ENCODE data around the gene BLMH.

BLMH gene

DNA sequence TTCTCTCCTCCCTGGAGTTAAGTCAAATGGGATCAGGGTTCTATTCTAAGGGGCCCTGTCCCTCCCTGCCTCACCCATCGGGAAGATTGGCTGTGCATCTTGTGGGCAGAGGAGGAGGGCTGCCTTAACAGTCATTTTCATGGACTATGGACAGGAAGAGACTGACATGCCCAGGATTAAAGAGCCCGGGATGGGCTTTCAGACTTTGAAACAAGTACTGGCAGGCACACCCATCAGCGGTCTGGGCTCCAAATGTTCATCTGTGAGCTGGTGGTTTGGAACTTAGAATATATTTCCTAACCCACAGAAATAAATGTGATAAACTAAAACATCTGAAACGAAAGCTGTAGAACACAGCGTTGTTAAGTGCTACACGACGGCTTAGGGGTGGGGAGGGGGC, 62.7 kb downstream of the BLMH start:
- DNase-seq (ENCODE audit: low spot score), result no peak
- in situ Hi-C loops (cut with MboI; ENCODE audit: low pct_unique_long_range_greater_than_20kb, low sequenced_read_pairs, unreplicated experiment), result no loop called here
- TF ChIP-seq, protein P1, sequence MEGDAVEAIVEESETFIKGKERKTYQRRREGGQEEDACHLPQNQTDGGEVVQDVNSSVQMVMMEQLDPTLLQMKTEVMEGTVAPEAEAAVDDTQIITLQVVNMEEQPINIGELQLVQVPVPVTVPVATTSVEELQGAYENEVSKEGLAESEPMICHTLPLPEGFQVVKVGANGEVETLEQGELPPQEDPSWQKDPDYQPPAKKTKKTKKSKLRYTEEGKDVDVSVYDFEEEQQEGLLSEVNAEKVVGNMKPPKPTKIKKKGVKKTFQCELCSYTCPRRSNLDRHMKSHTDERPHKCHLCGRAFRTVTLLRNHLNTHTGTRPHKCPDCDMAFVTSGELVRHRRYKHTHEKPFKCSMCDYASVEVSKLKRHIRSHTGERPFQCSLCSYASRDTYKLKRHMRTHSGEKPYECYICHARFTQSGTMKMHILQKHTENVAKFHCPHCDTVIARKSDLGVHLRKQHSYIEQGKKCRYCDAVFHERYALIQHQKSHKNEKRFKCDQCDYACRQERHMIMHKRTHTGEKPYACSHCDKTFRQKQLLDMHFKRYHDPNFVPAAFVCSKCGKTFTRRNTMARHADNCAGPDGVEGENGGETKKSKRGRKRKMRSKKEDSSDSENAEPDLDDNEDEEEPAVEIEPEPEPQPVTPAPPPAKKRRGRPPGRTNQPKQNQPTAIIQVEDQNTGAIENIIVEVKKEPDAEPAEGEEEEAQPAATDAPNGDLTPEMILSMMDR (IDR thresholded peaks at IDR 0.05; ENCODE audit: extremely low read depth, insufficient read depth, missing control alignments), result no peak

DNA sequence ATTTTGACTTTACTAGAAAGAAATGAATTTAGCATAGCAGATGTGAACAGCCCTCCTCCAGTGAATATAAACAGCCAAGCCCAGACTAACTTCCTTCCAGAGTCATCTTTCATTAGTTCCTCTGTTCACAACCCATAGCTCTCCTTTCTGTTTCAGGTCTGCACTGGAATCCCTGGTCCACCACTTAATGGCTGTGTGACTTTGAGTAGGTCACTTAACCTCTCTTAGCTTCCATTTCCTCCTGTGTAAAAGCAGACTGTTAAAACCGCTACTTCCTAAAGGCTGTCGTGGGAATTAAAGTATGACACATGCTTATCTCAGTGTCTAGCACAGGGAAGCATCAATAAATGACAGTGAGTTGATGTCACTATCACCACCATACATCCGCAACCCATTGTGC, 63.7 kb downstream of the BLMH start:
- TF ChIP-seq, protein P1 (IDR thresholded peaks at IDR 0.05; ENCODE audit: extremely low read depth, insufficient read depth, missing control alignments), result no peak
- no peak for DNase-seq (ENCODE audit: low spot score)
- in situ Hi-C loops (cut with MboI; ENCODE audit: low pct_unique_long_range_greater_than_20kb, low sequenced_read_pairs, unreplicated experiment), result no loop called here

DNA sequence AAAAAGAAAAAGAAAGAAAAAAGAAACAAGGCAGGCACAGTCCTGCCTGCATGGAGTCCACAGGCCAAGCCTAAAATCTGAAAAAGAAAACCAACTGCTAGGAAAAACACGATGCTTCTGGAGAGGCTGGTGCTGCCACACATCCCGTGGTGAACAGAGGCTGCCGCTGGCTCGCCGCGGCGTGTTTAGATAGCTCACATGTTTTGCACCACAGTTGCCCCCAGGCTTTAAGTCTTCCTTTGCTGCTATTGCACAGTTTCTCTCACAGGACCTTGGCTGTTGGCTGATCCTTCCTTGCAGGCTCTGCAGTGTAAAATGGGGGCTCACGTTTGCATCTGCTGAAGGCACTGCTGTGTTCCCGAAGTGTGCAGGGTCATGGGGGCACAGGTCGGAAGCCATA, 64.9 kb downstream of the BLMH start:
- no peak for DNase-seq (ENCODE audit: low spot score)
- TF ChIP-seq, protein P1 (IDR thresholded peaks at IDR 0.05; ENCODE audit: extremely low read depth, insufficient read depth, missing control alignments), result no peak
- in situ Hi-C loops (cut with MboI; ENCODE audit: low pct_unique_long_range_greater_than_20kb, low sequenced_read_pairs, unreplicated experiment), result no loop called here

DNA sequence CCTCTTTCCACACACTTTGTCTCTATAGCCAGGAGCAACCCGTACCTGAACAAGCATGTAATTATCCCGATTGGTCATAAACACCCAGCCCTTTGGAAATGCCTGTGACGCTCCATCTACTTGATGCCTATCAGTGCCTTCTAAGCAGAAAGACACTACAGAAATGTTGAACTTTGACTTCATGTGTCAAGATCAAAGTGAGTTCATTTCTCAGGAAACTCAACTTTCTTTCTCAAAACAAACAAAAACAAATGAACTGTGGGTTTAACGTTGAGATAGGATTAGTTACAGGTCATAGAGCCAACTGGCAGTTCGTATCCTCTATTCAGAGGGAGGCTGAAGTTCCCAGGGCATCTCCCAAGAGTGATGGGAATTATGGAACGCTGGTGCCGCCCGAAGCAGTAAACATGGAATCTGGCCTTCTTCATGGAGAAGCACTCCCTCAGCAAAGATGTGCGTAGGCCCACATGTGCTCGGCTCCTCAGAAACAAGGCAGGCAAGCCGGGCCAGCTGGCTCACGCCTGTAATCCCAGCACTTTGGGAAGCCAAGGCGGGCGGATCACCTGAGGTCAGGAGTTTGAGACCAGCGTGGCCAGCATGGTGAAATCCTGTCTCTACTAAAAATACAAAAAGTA, 65.7 kb downstream of the BLMH start:
- in situ Hi-C loops (cut with MboI; ENCODE audit: low pct_unique_long_range_greater_than_20kb, low sequenced_read_pairs, unreplicated experiment), result no loop called here
- no peak for DNase-seq (ENCODE audit: low spot score)
- TF ChIP-seq, protein P1 (IDR thresholded peaks at IDR 0.05; ENCODE audit: extremely low read depth, insufficient read depth, missing control alignments), result no peak

DNA sequence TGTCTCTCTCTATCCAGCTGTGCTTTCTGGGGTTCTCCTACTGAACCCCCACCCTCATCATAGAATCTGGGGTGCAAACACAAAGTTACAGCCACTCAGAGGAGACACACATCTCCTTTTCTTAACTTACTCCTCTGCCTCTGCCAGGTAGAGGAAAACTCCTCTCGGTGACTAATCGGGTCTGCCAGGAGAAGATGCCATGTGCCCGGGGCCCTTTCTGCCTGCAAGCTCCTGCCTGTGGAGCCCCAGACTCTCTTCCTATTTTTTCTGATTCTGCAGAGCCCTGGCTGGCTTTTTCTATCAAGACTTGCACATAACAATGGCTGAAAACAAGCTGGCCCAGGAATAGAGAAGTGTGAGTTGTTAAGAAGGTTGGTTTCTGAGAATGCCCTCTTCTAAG, 66.6 kb downstream of the BLMH start:
- in situ Hi-C loops (cut with MboI; ENCODE audit: low pct_unique_long_range_greater_than_20kb, low sequenced_read_pairs, unreplicated experiment), result no loop called here
- no peak for DNase-seq (ENCODE audit: low spot score)
- TF ChIP-seq, protein P1 (IDR thresholded peaks at IDR 0.05; ENCODE audit: extremely low read depth, insufficient read depth, missing control alignments), result no peak

DNA sequence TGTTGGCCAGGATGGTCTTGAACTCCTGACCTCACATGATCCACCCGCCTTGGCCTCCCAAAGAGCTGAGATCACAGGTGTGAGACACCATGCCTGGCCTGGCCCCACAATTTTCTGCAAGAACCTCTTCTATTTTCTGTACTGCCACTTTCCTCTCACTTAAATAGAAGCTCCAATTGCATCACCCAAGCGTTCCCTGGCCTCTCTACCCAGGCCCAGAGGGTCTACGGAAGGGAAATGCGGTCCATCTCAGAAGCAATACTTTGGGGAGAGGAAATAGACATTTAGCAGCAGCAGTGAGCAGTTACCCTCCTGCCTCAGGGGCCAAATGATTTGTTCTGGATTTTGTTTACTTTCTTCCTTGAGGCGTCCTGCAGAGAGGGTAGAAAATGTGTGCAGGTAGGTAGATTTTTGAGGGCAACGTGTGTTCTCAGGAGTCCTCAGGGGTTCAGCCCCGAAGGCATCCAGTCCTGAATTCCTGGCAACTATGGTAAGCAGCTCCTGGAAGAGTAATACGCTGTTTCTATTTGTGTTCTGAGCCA, 67.3 kb downstream of the BLMH start:
- in situ Hi-C loops (cut with MboI; ENCODE audit: low pct_unique_long_range_greater_than_20kb, low sequenced_read_pairs, unreplicated experiment), result no loop called here
- TF ChIP-seq, protein P1 (IDR thresholded peaks at IDR 0.05; ENCODE audit: extremely low read depth, insufficient read depth, missing control alignments), result no peak
- DNase-seq (ENCODE audit: low spot score), result no peak
